OCI-LY1 (cell line): ENCODE data around the gene AGRN.
"Not testable (repeated sequence)": the region's sequence is repeated elsewhere in the genome, so short reads cannot be mapped to it uniquely, and the experiment has no call there.

Source experiments
- H2AFZ ChIP-seq: fragments of 200-600 bp; sonication (generic), shearing (Covaris generic); 2 replicates; pipeline ENCODE4 v1.6.0; 2014; ENCODE audit warnings: antibody characterized with exemption, mild to moderate bottlenecking, low read length
- H3F3A ChIP-seq: fragments of 200-600 bp; sonication (generic), shearing (Covaris generic); 2 replicates; pipeline ENCODE4 v1.6.0; 2014; ENCODE audit warnings: mild to moderate bottlenecking, antibody characterized with exemption, low read length, moderate library complexity; ENCODE audit not compliant: insufficient read depth
- H3K27ac ChIP-seq: fragments of 200-600 bp; sonication (generic); 2 replicates; pipeline ENCODE4 v1.5.1; 2014; ENCODE audit warnings: low read length, mixed run types, mild to moderate bottlenecking, low read depth; ENCODE audit not compliant: poor library complexity, severe bottlenecking
- H3K27me3 ChIP-seq: fragments of 200-600 bp; sonication (generic); 2 replicates; pipeline ENCODE4 v1.6.0; 2014; ENCODE audit warnings: antibody characterized with exemption, mild to moderate bottlenecking, low read length, moderate library complexity; ENCODE audit not compliant: insufficient read depth
- H3K36me3 ChIP-seq: fragments of 200-600 bp; sonication (generic); 2 replicates; pipeline ENCODE4 v1.6.1; 2014; ENCODE audit warnings: mild to moderate bottlenecking, antibody characterized with exemption, low read length, moderate library complexity, mixed read lengths; ENCODE audit not compliant: insufficient read depth
- H3K4me1 ChIP-seq: fragments of 200-600 bp; sonication (generic); 2 replicates; pipeline ENCODE4 v1.5.1; 2014; ENCODE audit warnings: mild to moderate bottlenecking, low read length, moderate library complexity; ENCODE audit not compliant: insufficient read depth, severe bottlenecking
- H3K4me2 ChIP-seq: fragments of 200-600 bp; sonication (generic), shearing (Covaris generic); 2 replicates; pipeline ENCODE4 v1.6.1; 2014; ENCODE audit warnings: low read length
- H3K4me3 ChIP-seq: fragments of 200-600 bp; sonication (generic); 2 replicates; pipeline ENCODE4 v1.5.1; 2014; ENCODE audit warnings: low read length, low read depth, mild to moderate bottlenecking, mixed read lengths; ENCODE audit not compliant: poor library complexity, severe bottlenecking
- H3K79me2 ChIP-seq: fragments of 200-600 bp; shearing (Covaris generic); 2 replicates; pipeline ENCODE4 v1.6.1; 2016; ENCODE audit warnings: mixed run types, low read length, mixed read lengths; ENCODE audit not compliant: insufficient read depth
- H3K9ac ChIP-seq: fragments of 200-600 bp; sonication (generic), shearing (Covaris generic); 2 replicates; pipeline ENCODE4 v1.6.1; 2014; ENCODE audit warnings: mild to moderate bottlenecking, low read length, mixed read lengths
- H3K9me2 ChIP-seq: fragments of 200-600 bp; sonication (generic), shearing (Covaris generic); 2 replicates; pipeline ENCODE4 v1.6.1; 2014; ENCODE audit warnings: low read depth, mild to moderate bottlenecking, low read length, mixed read lengths
- H3K9me3 ChIP-seq: fragments of 200-600 bp; shearing (Covaris generic); 2 replicates; pipeline ENCODE4 v1.6.1; 2014; ENCODE audit warnings: low read length, mixed read lengths
- H4K20me1 ChIP-seq: fragments of 200-600 bp; sonication (generic), shearing (Covaris generic); 2 replicates; pipeline ENCODE4 v1.6.0; 2016; ENCODE audit warnings: mild to moderate bottlenecking, low read length; ENCODE audit not compliant: insufficient read depth
- EZH2 ChIP-seq: fragments of 200-600 bp; sonication (generic), shearing (Covaris generic); IDR thresholded peaks from 2 replicates; pipeline ENCODE4 v1.8.0; 2017; ENCODE audit warnings: borderline replicate concordance, mixed run types, mild to moderate bottlenecking, antibody characterized with exemption, low read length, moderate library complexity, mixed read lengths
- TF ChIP-seq, protein P1 (sequence below): fragments of 200-600 bp; sonication (generic), shearing (Covaris generic); IDR thresholded peaks from 2 replicates; pipeline ENCODE4 v1.5.1; 2017; ENCODE audit warnings: mild to moderate bottlenecking, antibody characterized with exemption, low read length, moderate library complexity, mixed read lengths

AGRN gene

DNA sequence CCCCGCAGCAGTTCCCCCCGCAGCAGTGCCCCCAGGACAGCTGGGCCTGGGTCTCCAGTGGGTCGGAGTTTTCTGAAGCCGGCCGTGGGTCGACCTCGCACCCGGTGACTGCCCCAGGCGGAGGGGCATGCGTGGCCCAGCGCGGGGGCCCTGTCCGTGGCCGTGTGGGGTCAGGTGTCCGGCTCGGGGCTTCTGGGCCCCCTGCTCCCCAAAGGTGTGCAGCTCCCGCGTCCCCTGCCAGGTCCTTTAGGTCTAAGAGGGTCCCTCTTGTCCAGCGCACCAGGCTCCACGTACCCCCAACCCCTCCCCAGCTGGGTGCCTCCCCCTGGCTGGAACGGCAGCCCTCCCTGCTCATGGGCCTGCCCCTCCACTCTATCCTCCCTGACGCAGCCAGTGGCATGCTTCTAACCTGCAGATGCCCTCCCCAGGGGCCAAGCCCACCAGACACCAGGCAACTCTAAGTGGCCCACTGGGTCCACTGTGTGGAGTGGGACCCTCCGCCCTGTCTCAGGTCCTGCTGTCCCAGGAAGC lies 14.1 kb upstream of the AGRN start:
- Histone ChIP-seq H3K4me1 (no peaks in the 10 kb centered on the region), H3K9me2 (no peaks in the 10 kb centered on the region), H4K20me1 (no peaks in the 10 kb centered on the region), H3K9me3 (no peaks in the 10 kb centered on the region), H2AFZ (no peak overlapping the region), H3F3A (no peaks in the 10 kb centered on the region), H3K27me3 (peaks cover 16% of the 10 kb centered on the region; the same call in 1 of the 2 replicates), H3K27ac (no peak overlapping the region), H3K9ac (no peak overlapping the region), H3K79me2 (no peaks in the 10 kb centered on the region), H3K4me3 (no peak overlapping the region), H3K36me3 (no peaks in the 10 kb centered on the region), H3K4me2 (no peak overlapping the region)
- no peak for TF ChIP-seq EZH2
- TF ChIP-seq, protein P1, sequence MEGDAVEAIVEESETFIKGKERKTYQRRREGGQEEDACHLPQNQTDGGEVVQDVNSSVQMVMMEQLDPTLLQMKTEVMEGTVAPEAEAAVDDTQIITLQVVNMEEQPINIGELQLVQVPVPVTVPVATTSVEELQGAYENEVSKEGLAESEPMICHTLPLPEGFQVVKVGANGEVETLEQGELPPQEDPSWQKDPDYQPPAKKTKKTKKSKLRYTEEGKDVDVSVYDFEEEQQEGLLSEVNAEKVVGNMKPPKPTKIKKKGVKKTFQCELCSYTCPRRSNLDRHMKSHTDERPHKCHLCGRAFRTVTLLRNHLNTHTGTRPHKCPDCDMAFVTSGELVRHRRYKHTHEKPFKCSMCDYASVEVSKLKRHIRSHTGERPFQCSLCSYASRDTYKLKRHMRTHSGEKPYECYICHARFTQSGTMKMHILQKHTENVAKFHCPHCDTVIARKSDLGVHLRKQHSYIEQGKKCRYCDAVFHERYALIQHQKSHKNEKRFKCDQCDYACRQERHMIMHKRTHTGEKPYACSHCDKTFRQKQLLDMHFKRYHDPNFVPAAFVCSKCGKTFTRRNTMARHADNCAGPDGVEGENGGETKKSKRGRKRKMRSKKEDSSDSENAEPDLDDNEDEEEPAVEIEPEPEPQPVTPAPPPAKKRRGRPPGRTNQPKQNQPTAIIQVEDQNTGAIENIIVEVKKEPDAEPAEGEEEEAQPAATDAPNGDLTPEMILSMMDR, result no peak

DNA sequence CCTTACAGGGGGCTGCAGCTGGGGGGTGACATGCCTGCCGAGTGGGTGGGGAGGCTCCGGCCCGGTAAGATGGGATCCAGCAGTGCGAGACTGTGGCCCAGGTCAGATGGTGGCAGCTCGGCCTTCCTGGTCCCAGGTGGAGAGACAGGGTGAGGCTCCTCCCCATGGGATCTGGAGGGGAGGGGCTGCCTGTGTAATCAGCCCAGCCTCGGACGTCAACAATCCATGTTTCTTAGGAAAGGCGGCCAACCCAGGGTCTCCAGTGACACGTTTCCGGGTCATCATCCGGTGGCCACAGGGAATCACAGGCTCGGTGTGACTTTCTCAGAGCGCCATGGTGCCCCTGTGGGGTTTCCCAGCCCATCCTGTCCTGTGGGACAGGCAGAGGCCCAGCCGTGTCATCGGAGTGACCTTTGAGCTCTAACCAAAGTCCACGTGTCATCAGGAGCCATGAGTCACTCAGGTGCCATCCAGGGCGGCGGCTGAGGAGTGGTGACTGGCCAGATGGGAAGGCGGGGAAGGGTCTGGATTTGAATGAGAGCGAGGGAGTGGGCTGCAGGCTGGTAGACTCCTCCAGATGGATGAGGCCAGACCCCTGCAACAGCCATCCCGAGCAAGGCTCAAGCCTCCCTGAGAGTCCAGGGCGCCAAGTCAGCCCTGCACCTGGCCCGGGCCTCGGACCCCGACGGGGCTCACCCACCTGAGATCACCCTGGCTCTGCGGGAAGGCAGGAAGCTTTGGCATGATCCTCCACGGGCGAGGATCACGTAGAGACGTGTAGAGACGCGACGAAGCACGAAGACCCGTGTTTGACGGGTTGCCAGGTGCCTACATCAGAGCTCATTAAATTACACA lies 13.4 kb upstream of the AGRN start:
- Histone ChIP-seq H3K27me3 (peaks cover 16% of the 10 kb centered on the region; the same call in 1 of the 2 replicates), H3K9me3 (no peaks in the 10 kb centered on the region), H3K4me3 (no peak overlapping the region), H3K9ac (no peak overlapping the region), H3K9me2 (no peaks in the 10 kb centered on the region), H3K36me3 (no peaks in the 10 kb centered on the region; the same call in 1 of the 2 replicates), H3K4me1 (no peaks in the 10 kb centered on the region), H2AFZ (no peak overlapping the region), H3K27ac (no peak overlapping the region), H3F3A (no peaks in the 10 kb centered on the region), H3K79me2 (no peaks in the 10 kb centered on the region), H4K20me1 (no peaks in the 10 kb centered on the region), H3K4me2 (no peak overlapping the region)
- no peak for TF ChIP-seq EZH2
- TF ChIP-seq, protein P1, result no peak

DNA sequence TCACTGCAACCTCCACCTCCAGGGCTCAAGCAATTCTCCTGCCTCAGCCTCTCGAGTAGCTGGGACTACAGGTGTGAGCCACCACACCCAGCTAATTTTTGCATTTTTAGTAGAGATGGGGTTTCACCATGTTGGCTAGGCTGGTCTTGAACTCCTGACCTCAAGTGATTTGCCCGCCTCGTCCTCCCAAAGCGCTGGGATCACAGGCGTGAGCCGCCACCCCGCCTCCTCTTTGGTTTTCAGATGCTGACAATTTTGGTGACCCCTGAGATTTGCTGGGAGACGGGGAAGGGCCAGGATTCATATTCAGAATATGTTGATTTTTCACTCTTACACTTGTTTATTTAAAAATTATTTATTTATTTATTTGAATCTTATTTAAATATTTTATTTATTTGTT lies 9.8 kb upstream of the AGRN start:
- H3K9ac ChIP-seq, H3K27ac ChIP-seq, H3K4me3 ChIP-seq, H4K20me1 ChIP-seq, H3K9me3 ChIP-seq, H3K9me2 ChIP-seq, H3F3A ChIP-seq, H3K36me3 ChIP-seq, H3K4me2 ChIP-seq, H3K27me3 ChIP-seq, H3K79me2 ChIP-seq, H2AFZ ChIP-seq: not testable (repeated sequence)
- peaks cover 23% of the 10 kb centered on the region for H3K4me1 ChIP-seq
